GM23338 (cell line): ENCODE data around the gene CSTPP1. TPM values are rescaled to one million over a fixed set of nuclear protein-coding genes. Genes with fewer than 3 reads are reported as not detected.

Source experiments
- ATAC-seq: fragments of 200-7000 bp; cut with Tn5 transposase; 3 replicates; pipeline ENCODE4 v1.9.1; 2020
- DNase-seq: peaks from one replicate; pipeline ENCODE4 v3.0.0-alpha.2; 2015; ENCODE audit warnings: low spot score
- H2AFZ ChIP-seq: fragments of 200-600 bp; sonication (generic); 2 replicates; pipeline ENCODE4 v1.8.0; 2016; ENCODE audit warnings: antibody characterized with exemption, mild to moderate bottlenecking, moderate library complexity
- H3F3A ChIP-seq: fragments of 200-600 bp; sonication (generic); replicated peaks from 2 replicates; pipeline ENCODE4 v1.8.0; 2017; ENCODE audit warnings: antibody characterized with exemption, mixed run types, low read depth
- H3K27ac ChIP-seq: fragments of 200-600 bp; sonication (generic); 2 replicates; pipeline ENCODE4 v1.6.1; 2016; ENCODE audit warnings: low read depth
- H3K27me3 ChIP-seq: fragments of 200-600 bp; sonication (generic); 2 replicates; pipeline ENCODE4 v1.8.0; 2016; ENCODE audit warnings: mild to moderate bottlenecking, mixed run types, moderate library complexity; ENCODE audit not compliant: insufficient read depth
- H3K36me3 ChIP-seq: fragments of 200-600 bp; sonication (generic); 2 replicates; pipeline ENCODE4 v1.8.0; 2016; ENCODE audit warnings: mild to moderate bottlenecking; ENCODE audit not compliant: insufficient read depth
- H3K4me1 ChIP-seq: fragments of 200-600 bp; sonication (generic); 2 replicates; pipeline ENCODE4 v1.8.0; 2016; ENCODE audit warnings: mild to moderate bottlenecking, moderate library complexity; ENCODE audit not compliant: insufficient read depth
- H3K4me2 ChIP-seq: fragments of 200-600 bp; sonication (generic); 2 replicates; pipeline ENCODE4 v1.7.1; 2017; ENCODE audit warnings: mixed run types
- H3K4me3 ChIP-seq: fragments of 200-600 bp; sonication (generic); 2 replicates; pipeline ENCODE4 v1.6.1; 2016; ENCODE audit warnings: mixed run types
- H3K79me2 ChIP-seq: fragments of 200-600 bp; sonication (generic); replicated peaks from 2 replicates; pipeline ENCODE4 v1.8.0; 2017; ENCODE audit warnings: mild to moderate bottlenecking; ENCODE audit not compliant: insufficient read depth
- H3K9me2 ChIP-seq: fragments of 200-600 bp; sonication (generic); 2 replicates; pipeline ENCODE4 v1.8.0; 2017; ENCODE audit not compliant: insufficient read depth
- H4K20me1 ChIP-seq: fragments of 200-600 bp; sonication (generic); replicated peaks from 2 replicates; pipeline ENCODE4 v1.8.0; 2017; ENCODE audit warnings: mild to moderate bottlenecking; ENCODE audit not compliant: insufficient read depth
- H3K27ac Mint-ChIP-seq: 2 replicates; pipeline ENCODE4 v1.8.0; 2020; ENCODE audit warnings: inconsistent platforms, mild to moderate bottlenecking, moderate library complexity, mixed read lengths
- H3K27me3 Mint-ChIP-seq: 3 replicates; pipeline ENCODE4 v1.8.0; 2022; ENCODE audit warnings: low read depth, mild to moderate bottlenecking, moderate library complexity, mixed read lengths, inconsistent platforms; ENCODE audit not compliant: insufficient read depth, poor library complexity
- H3K36me3 Mint-ChIP-seq: 3 replicates; pipeline ENCODE4 v1.8.0; 2021; ENCODE audit warnings: low read depth, mild to moderate bottlenecking, inconsistent platforms, moderate library complexity, mixed read lengths
- H3K4me1 Mint-ChIP-seq: 3 replicates; pipeline ENCODE4 v1.8.0; 2020; ENCODE audit warnings: mild to moderate bottlenecking, inconsistent platforms, mixed read lengths
- H3K4me3 Mint-ChIP-seq: 3 replicates; pipeline ENCODE4 v1.8.0; 2021; ENCODE audit warnings: moderate library complexity, mild to moderate bottlenecking, inconsistent platforms, mixed read lengths
- H3K9me3 Mint-ChIP-seq: 3 replicates; pipeline ENCODE4 v1.8.0; 2020; ENCODE audit warnings: moderate library complexity, mild to moderate bottlenecking, inconsistent platforms, mixed read lengths
- CREB1 ChIP-seq: fragments of 250-450 bp; sonication (Bioruptor Pico); IDR thresholded peaks from 2 replicates; pipeline ENCODE4 v1.5.0; 2020; ENCODE audit warnings: low read depth, mild to moderate bottlenecking, moderate library complexity
- CTCF ChIP-seq, 2 experiments: fragments of 200-600 bp in 1 of 2; sonication (generic) in 1 of 2; conservative IDR thresholded peaks; 2 replicates each; pipeline versions ENCODE4 v1.5.1 to v1.6.1; 2016 to 2017; ENCODE audit warnings: antibody characterized with exemption in 2 of 2, low read depth in 2 of 2, mild to moderate bottlenecking in 2 of 2, moderate library complexity in 1 of 2
- ETS1 ChIP-seq: IDR thresholded peaks from 2 replicates; pipeline ENCODE4 v1.6.1; 2016; ENCODE audit warnings: antibody characterized with exemption
- EZH2 ChIP-seq: fragments of 200-600 bp; sonication (generic); IDR thresholded peaks from one replicate; pipeline ENCODE4 v1.8.0; 2017; ENCODE audit warnings: antibody characterized with exemption, mild to moderate bottlenecking, low read depth; ENCODE audit not compliant: unreplicated experiment
- JUNB ChIP-seq: IDR thresholded peaks from one replicate; pipeline ENCODE4 v1.6.1; 2016; ENCODE audit warnings: antibody characterized with exemption; ENCODE audit not compliant: unreplicated experiment
- POLR2AphosphoS5 ChIP-seq: IDR thresholded peaks from 2 replicates; pipeline ENCODE4 v1.6.1; 2016; ENCODE audit warnings: antibody characterized with exemption, low read depth
- REST ChIP-seq: IDR thresholded peaks from one replicate; pipeline ENCODE4 v1.6.1; 2018; ENCODE audit warnings: antibody characterized with exemption; ENCODE audit not compliant: unreplicated experiment
- STAT1 ChIP-seq: IDR thresholded peaks from one replicate; pipeline ENCODE4 v1.6.1; 2016; ENCODE audit warnings: antibody characterized with exemption; ENCODE audit not compliant: unreplicated experiment
- ZNF114 ChIP-seq: fragments of 250-450 bp; sonication (Bioruptor Pico); IDR thresholded peaks from 2 replicates; pipeline ENCODE4 v1.5.0; 2020; ENCODE audit warnings: mild to moderate bottlenecking, moderate library complexity
- ZNF331 ChIP-seq: fragments of 250-450 bp; sonication (Bioruptor Pico); IDR thresholded peaks from 2 replicates; pipeline ENCODE4 v1.5.0; 2020; ENCODE audit warnings: low read depth, mild to moderate bottlenecking, moderate library complexity
- ZNF462 ChIP-seq: fragments of 250-450 bp; sonication (Bioruptor Pico); IDR thresholded peaks from 2 replicates; pipeline ENCODE4 v1.5.0; 2020; ENCODE audit warnings: mild to moderate bottlenecking, moderate library complexity
- polyA plus RNA-seq: library from polyadenylated mRNA; unstranded; fragments of >200 nt; fragmentation: Nextera tagmentation; extraction: Ambion mirVana; gene quantifications from 2 replicates; pipeline ENCODE4 v1.2.1, GENCODE V29; 2016
- total RNA-seq: library from RNA; depleted of rRNA; stranded (reverse); fragments of >200 nt; shearing (Covaris generic); gene quantifications from 2 replicates; pipeline ENCODE4 v1.2.3, GENCODE V29; 2014

The CSTPP1 gene
- total and polyA plus RNA-seq, 2 experiments from 2014 or later = 23.5 to 42.6 TPM

GRCh38 chr11:47148903-47149531 lies 212.5 kb downstream of the CSTPP1 start:
- H3F3A ChIP-seq = no peaks in the 10 kb centered on the region
- peaks cover 6% of the 10 kb centered on the region for H3K4me1 ChIP-seq
- H3K79me2 ChIP-seq = no peaks in the 10 kb centered on the region
- DNase-seq = no peak
- no peak overlapping the region for H3K27ac Mint-ChIP-seq
- H3K27me3 ChIP-seq = no peaks in the 10 kb centered on the region
- TF ChIP-seq POLR2AphosphoS5 = no peak
- TF ChIP-seq ZNF114 (CRISPR knock-in tag) = no peak
- no peak for TF ChIP-seq ETS1
- TF ChIP-seq STAT1 = no peak
- no peak for TF ChIP-seq REST
- TF ChIP-seq ZNF331 = no peak
- no peak for TF ChIP-seq CTCF (conservative IDR thresholded peaks at IDR 0.05; ENCODE audit: low read depth in 2 of 2)
- TF ChIP-seq CREB1 = no peak
- no peak for TF ChIP-seq EZH2
- no peak for TF ChIP-seq JUNB
- no peak for TF ChIP-seq ZNF462
- H3K4me3 ChIP-seq = no peak overlapping the region
- no peak overlapping the region for H3K27ac ChIP-seq
- no peak overlapping the region for H2AFZ ChIP-seq
- no peaks in the 10 kb centered on the region for H3K36me3 ChIP-seq
- no peaks in the 10 kb centered on the region for H3K36me3 Mint-ChIP-seq
- no peak overlapping the region for H3K4me2 ChIP-seq
- H4K20me1 ChIP-seq = no peaks in the 10 kb centered on the region; the same call in 1 of the 2 replicates
- H3K4me3 Mint-ChIP-seq = no peak overlapping the region
- peaks cover 4% of the 10 kb centered on the region for H3K27me3 Mint-ChIP-seq
- no peak for ATAC-seq
- peaks cover 11% of the 10 kb centered on the region for H3K4me1 Mint-ChIP-seq
- no peaks in the 10 kb centered on the region for H3K9me3 Mint-ChIP-seq
- H3K9me2 ChIP-seq = no peaks in the 10 kb centered on the region
